HT1080 (cell line): Measurements from ENCODE around the gene GIGYF1. TPM values are rescaled to one million over a fixed set of nuclear protein-coding genes. Genes with fewer than 3 reads are reported as not detected.
"Not testable (repeated sequence)": the region's sequence is repeated elsewhere in the genome, so short reads cannot be mapped to it uniquely, and the experiment has no call there.

Experiments used
- DNase-seq: peaks from one replicate; pipeline ENCODE4 v3.0.0-alpha.2; 2015; ENCODE audit warnings: low read depth
- polyA plus RNA-seq, 2 experiments: library from polyadenylated mRNA; depleted of rRNA; stranded (reverse); fragments of >200 nt; gene quantifications; 2 replicates each; pipeline ENCODE4 v1.2.3, GENCODE V29; 2015
- total RNA-seq: library from RNA; depleted of rRNA; stranded (reverse); fragments of >200 nt; shearing (Covaris generic); gene quantifications from 2 replicates; pipeline ENCODE4 v1.2.3, GENCODE V29; 2014; rRNA removed

The GIGYF1 gene
- total RNA-seq = 11.9 and 13.8 TPM in 2 replicates
- 6.2 and 6.4 TPM in 2 replicates for polyA plus RNA-seq (2015; cell fraction: cytosol; rRNA removed)
- 71.1 and 87.8 TPM in 2 replicates for polyA plus RNA-seq (2015; cell fraction: nucleus; rRNA removed)

DNA sequence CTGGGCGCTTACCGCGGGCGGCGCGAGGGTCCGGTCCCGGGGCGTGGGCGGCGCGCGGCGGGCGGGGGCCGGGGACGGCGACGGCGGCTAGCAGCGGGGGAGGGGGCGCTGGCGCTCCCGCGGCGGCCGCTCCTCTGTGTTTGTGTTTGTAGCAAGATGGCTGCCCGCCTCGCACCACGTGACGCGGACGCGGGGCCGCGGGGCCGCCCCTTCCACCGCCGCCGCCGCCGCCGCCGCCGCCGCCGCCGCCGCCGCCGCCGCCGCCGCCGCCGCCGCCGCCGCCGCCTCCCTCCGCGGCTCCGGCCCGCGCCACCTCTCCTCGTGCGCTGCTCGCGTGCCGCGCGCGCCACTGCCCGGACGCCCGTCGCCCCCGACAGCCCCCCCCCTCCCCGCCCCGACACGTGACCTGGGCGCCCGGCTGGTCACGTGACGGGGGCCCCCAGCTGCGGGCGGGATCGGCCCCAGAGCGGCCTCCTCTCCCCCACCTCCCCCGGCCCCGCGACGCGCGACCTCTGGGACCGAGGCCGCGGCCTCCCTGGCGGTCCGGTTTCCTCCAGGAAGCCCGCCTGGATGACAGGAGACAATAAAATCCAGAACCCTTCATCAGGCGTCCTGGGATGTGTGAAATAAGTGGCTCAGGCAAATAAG is at the start of gene GIGYF1:
TSS of gene GIGYF1 (minus strand) at position 153 of the 648 bp plus-strand sequence. CDS start 6,012 bp downstream, outside the sequence.
- DNase-seq = no peak

DNA sequence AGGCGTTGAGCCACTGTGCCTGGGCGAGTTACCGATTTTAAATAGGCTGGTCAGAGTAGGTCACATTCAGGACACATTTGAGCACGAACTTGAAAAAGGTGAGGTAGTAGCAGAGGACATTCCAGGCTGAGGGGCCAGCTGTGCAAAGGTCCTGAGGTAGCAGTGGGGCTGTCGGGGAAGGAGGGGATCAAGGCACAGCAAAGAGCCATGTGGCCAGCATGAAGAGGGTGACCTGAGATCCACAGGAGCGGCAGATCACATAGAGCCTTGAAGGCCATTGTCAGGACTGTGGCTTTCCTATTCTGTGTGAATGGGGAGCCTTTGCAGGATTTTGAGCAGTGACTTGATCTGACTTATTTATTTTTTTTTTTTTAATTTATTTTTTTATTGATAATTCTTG is 45.9 kb upstream of the GIGYF1 start:
- no peak for DNase-seq

DNA sequence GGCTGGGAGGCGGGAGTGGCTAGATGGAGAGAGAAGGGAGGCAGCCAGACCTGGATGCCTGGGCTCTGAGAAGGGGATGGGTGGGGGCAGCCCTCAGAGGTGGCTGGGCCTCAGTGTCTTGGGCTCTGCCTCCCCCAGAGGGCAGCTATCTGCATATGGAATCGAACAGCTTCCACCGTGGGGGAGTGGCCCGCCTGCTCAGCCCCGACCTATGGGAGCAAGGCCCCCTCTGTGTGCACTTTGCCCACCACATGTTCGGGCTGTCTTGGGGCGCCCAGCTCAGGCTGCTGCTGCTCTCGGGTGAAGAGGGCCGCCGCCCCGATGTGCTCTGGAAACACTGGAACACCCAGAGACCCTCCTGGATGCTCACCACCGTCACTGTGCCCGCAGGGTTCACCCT is 42.6 kb upstream of the GIGYF1 start:
- no peak for DNase-seq

DNA sequence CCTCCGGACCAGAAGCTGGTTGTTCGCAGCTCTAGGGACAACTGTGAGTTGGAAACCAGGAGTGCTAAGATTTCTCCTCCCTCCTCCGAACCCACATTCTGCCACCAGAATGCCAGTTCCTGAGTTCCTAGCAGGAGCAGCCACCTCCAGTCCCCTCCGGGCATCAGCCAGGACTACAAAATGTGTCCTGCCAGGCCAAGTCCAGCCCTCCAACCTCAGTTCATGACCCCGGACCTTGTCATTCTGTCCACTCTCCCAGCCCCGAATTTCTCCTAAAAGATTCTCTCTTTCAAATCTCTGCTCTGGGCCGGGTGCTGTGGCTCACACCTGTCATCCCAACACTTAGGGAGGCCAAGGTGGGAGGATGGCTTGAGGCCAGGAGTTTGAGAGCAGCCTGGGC is 41.7 kb upstream of the GIGYF1 start:
- DNase-seq = no peak

DNA sequence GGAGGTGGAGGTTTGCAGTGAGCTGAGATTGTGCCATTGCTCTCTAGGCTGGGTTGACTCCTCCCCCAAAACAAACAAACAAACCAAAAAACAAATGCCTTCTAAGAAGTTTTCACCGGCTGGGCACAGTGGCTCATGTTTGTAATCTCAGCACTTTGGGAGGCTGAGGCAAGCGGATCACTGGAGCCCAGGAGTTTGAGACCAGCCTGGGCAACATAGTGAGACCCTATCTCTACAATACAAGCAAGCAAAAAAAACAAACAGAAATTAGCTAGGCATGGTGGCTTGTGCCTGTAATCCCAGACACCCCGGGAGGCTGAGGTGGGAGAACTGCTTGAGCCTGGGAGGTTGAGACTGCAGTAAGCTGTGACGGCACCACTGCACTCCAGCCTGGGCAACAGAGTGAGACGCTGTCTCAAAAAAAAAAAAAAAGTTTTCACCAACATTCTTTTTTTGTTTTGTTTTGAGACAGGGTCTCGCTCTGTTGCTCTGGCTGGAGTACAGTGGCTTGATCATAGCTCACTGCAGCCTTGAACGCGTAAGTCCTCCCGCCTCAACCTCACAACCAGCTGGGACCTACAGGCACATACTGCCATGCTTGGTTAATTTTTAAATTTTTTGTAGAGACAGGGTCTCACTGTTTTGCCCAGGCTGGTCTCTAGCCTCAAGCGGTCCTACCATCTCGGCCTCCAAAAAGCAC is 38.0 kb upstream of the GIGYF1 start:
- no peak for DNase-seq

DNA sequence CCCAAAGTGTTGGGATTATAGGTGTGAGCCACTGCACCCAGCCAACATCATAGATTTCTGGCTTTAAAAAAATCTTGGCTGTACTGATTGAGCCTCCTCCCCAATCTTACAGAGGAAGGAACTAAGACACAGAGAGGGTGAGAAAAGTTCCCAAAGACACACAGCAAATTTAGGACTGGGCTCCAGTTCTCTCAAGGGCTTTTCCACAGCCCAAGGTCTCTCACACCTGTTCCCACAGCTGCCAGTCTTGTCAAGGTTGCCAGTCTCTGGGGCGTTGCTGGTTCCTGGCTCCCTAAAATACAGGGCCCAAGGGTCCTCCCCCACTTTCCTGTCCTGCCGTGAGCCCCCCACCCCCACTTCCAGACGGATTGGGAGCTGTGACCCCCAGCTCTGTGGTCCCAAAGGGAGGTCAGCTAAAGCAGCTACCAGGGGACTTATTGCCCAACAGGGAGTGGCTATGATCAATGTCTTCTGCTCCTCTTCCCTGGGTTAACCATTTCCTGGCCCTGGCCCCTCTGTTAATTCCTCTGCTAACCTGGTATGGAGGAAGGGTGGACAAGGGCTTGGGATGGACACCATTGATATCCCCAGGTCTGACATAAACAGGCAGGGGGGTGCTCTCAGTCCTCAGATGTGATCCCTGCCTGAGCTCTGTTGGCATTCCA is 36.2 kb upstream of the GIGYF1 start:
- DNase-seq = no peak

DNA sequence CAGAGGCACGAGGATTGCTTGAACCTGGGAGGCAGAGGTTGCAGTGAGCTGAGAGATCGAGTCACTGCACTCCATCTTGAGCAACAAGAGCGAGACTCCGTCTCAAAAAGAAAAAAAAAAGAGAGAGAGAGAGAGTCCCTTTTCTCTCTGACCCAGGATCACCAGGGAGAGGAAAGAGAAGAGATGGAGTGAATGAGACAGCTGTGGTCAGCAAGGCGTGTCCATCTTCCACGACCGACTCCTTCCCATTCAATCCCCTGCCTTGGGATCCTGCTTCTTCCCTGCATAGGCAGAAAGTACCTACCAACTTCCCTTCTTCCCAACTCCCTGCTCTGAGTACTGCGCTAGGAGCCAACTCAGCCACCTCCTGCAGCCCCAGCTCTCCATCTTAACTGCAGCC is 34.1 kb upstream of the GIGYF1 start:
- DNase-seq = no peak

DNA sequence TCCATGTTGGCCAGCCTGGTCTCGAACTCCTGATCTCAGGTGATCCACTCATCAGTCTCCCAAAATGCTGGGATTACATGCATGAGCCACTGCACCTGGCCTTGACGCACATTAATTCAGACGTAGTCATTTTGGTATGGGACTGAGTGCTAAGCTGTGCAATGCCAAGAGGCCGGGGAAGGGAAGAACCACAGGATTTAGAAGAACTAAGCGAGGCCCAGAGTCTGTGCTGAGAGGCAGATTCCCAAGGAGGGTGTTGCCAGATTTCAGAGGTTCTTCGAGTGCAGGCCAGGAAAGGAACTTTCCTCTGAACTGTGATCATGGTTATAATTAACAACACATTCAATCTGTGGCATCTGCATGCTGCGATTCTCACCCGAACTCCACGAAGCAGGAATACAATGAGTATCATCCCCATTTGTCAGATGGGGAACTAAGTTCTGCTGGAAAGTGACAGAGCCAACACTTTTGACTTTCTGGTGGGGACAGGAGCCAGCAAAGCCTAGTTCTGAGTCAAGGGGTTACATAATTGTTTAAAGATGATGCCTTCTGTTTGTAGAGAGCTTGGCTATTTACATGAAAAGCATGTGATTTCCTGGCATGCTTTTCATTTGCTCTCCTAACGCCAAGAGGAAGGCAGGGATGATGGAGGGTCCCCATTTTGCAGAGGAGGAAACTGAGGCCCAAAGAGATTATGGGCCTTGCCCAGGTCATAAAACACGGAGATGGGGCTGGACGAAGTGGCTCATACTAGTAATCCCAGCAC is 33.1 kb upstream of the GIGYF1 start:
- no peak for DNase-seq

GRCh38 chr7:100724364-100724763 is 30.3 kb upstream of the GIGYF1 start:
- not testable (repeated sequence) for DNase-seq

DNA sequence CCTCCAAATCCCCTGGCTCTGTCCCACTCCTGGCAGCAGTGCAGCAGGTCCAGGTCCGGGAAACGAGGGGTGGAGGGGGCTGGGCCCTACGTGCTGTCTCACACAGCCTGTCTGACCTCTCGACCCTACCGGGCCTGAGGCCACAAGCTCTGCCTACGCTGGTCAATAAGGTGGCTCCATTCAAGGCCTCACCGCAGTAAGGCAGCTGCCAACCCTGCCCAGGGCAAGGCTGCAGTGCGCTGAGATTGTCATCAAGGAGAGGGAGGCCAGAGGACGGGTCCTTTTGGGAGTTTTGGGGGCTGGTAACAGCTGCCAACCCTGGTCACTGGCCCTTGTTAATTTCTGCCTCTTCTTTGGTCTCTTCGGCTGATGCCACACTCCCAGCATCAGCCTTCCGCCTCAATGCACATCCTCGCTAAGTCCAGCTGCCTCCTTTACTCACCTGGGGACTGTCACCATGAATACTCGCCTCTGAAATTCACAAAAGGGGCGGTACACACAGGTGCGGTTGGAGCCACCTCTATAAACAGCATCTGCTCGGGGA is 29.8 kb upstream of the GIGYF1 start:
- DNase-seq = no peak

DNA sequence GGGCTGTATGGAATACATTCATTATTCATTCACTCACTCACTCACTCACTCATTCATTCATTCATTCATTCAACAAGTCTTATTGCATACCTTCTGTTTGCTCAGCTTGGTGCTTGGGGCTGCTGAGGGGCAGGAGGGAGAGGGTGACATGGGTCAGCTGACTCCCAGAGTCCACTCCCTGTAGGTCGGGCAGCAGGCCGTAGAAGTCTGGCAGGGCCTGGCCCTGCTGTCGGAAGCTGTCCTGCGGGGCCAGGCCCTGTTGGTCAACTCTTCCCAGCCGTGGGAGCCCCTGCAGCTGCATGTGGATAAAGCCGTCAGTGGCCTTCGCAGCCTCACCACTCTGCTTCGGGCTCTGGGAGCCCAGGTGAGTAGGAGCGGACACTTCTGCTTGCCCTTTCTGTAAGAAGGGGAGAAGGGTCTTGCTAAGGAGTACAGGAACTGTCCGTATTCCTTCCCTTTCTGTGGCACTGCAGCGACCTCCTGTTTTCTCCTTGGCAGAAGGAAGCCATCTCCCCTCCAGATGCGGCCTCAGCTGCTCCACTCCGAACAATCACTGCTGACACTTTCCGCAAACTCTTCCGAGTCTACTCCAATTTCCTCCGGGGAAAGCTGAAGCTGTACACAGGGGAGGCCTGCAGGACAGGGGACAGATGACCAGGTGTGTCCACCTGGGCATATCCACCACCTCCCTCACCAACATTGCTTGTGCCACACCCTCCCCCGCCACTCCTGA is 28.6 kb upstream of the GIGYF1 start:
- no peak for DNase-seq

GRCh38 chr7:100721505-100721812 is 27.4 kb upstream of the GIGYF1 start:
- DNase-seq = no peak

GRCh38 chr7:100720671-100721504 is 26.8 kb upstream of the GIGYF1 start:
- no peak for DNase-seq

DNA sequence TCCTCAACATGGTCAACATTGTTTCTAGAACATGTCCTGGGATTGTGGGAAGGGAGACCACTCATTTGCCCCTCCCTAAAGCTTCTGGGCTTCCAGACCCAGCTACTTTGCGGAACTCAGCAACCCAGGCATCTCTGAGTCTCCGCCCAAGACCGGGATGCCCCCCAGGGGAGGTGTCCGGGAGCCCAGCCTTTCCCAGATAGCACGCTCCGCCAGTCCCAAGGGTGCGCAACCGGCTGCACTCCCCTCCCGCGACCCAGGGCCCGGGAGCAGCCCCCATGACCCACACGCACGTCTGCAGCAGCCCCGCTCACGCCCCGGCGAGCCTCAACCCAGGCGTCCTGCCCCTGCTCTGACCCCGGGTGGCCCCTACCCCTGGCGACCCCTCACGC is 26.2 kb upstream of the GIGYF1 start, which contains the start of gene EPO:
TSS of gene EPO (plus strand) at position 190 of the 392 bp plus-strand sequence. CDS start 513 bp downstream, outside the sequence.
- no peak for DNase-seq

DNA sequence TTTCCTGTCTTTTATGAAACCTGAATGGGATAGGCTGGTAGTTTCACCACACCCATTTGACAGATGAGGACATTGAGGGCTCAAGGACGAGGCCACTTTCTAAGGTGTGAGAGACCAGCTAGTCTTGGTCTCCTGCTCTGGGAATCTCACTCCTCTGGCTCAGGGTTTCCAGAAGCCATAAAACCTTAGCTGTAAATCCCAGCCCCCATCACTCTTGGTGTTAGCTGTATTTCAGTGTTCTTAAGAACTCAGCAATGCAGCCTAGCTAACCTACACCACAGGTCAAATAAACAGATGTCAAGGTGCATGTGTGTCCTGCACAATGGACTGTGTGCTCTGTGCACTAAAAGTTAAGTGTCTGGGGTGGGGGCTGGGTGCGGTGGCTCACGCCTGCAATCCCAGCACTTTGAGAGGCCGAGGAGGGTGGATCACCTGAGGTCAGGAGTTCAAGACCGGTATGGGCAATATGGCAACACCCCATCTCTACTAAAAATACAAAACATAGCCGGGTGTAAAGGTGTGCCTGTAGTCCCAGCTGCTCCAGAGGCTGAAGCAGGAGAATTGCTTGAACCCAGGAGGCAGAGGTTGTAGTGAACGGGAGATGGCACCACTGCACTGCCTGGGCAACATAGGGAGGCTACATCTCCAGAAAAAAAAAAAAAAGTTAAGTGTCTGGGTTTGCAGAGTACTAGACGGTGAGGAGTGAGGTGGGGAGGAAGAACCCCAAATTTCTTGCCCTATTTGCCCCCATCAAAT is 25.7 kb upstream of the GIGYF1 start:
- peak; percentile 64 for DNase-seq

- not testable (repeated sequence) for DNase-seq
Measured at GRCh38 chr7:100717073-100717472, 23.0 kb upstream of the GIGYF1 start.

GRCh38 chr7:100714725-100715124 is 20.7 kb upstream of the GIGYF1 start:
- DNase-seq = no peak

DNA sequence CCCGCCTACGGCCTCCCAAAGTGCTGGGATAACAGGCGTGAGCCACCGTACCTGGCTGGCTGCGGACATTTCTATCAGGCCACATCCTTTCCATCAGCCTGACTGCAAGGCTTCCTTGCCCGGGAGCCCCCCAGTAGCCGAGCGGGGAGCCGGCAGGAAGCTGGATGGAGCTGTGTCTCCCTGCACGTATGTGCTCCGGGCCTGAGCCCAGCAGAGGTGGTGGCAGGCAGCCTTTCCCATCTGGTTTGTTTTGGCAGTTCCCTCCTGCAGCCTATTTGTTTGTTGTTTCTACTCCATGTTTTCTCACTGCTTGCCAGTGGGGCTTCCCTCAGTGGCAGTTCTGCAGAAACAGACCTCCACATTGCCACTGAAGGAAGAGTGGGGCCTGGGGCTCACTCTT is 17.3 kb upstream of the GIGYF1 start:
- no peak for DNase-seq

GRCh38 chr7:100710452-100710851 is 16.4 kb upstream of the GIGYF1 start:
- no peak for DNase-seq
